SK-N-SH (cell line): ENCODE results near the gene KCNC2. TPM values are rescaled to one million over a fixed set of nuclear protein-coding genes. Genes with fewer than 3 reads are reported as not detected.

Experiments
- CTCF ChIA-PET: fragments of 300-600, 350-600 bp; formaldehyde crosslinking; extraction: SDS; loops from one replicate; lab custom pipeline; 2021; lab: Yijun Ruan, JAX
- POLR2A ChIA-PET: fragments of 350-600 bp; sonication (Branson Sonifier 250); formaldehyde crosslinking; extraction: SDS; loops from one replicate; lab custom pipeline; 2020; ENCODE audit warnings: antibody characterized with exemption, inconsistent platforms; lab: Yijun Ruan, JAX
- DNase-seq: peaks from one replicate; pipeline ENCODE4 v3.0.0; 2012
- H2AFZ ChIP-seq: fragments of 200-600 bp; sonication (generic); 2 replicates; pipeline ENCODE4 v1.8.1; 2016; ENCODE audit warnings: antibody characterized with exemption, mild to moderate bottlenecking, low read depth
- H3F3A ChIP-seq: fragments of 200-600 bp; sonication (generic); replicated peaks from 2 replicates; pipeline ENCODE3; 2016; ENCODE audit warnings: antibody characterized with exemption, mild to moderate bottlenecking; ENCODE audit not compliant: insufficient read depth
- H3K27ac ChIP-seq, 2 experiments: fragments of 200-500 bp in 1 of 2; fragments of 200-600 bp in 1 of 2; sonication (Bioruptor generic) in 1 of 2; sonication (generic), shearing (Covaris generic) in 1 of 2; 2 replicates each; pipeline versions ENCODE4 v1.5.1 to v1.6.1; 2014 to 2016; ENCODE audit warnings: low read depth in 2 of 2, inconsistent platforms in 1 of 2, low read length in 1 of 2, mild to moderate bottlenecking in 1 of 2, mixed read lengths in 1 of 2
- H3K27me3 ChIP-seq: fragments of 200-600 bp; sonication (generic), shearing (Covaris generic); 2 replicates; pipeline ENCODE4 v1.6.1; 2016; ENCODE audit warnings: mixed run types; ENCODE audit not compliant: insufficient read depth
- H3K36me3 ChIP-seq, 2 experiments: fragments of 200-500 bp in 1 of 2; fragments of 200-600 bp in 1 of 2; sonication (Bioruptor generic) in 1 of 2; sonication (generic) in 1 of 2; replicated peaks in 1 of 2; 2 replicates each; pipeline versions ENCODE3 to v1.5.1; 2014 to 2016; ENCODE audit warnings: low read length in 1 of 2, mild to moderate bottlenecking in 1 of 2; ENCODE audit not compliant: insufficient read depth in 2 of 2, control insufficient read depth in 1 of 2
- H3K4me1 ChIP-seq, 2 experiments: fragments of 200-500 bp in 1 of 2; fragments of 200-600 bp in 1 of 2; sonication (Bioruptor generic) in 1 of 2; sonication (generic), shearing (Covaris generic) in 1 of 2; 2 replicates each; pipeline versions ENCODE4 v1.5.1 to v1.6.1; 2014 to 2016; ENCODE audit warnings: low read depth in 1 of 2, low read length in 1 of 2, mixed run types in 1 of 2; ENCODE audit not compliant: insufficient read depth in 2 of 2, control insufficient read depth in 1 of 2
- H3K4me2 ChIP-seq: fragments of 200-600 bp; sonication (generic), shearing (Covaris generic); 2 replicates; pipeline ENCODE4 v1.6.1; 2017; ENCODE audit warnings: mixed run types
- H3K4me3 ChIP-seq, 2 experiments: fragments of 200-500 bp in 1 of 2; fragments of 200-600 bp in 1 of 2; sonication (Bioruptor generic) in 1 of 2; sonication (generic), shearing (Covaris generic) in 1 of 2; 2 replicates each; pipeline versions ENCODE4 v1.5.1 to v1.8.1; 2014 to 2016; ENCODE audit warnings: low read depth in 2 of 2, inconsistent platforms in 1 of 2, low read length in 1 of 2, mild to moderate bottlenecking in 1 of 2, mixed read lengths in 1 of 2, moderate library complexity in 1 of 2
- H3K79me2 ChIP-seq: fragments of 200-600 bp; sonication (generic); 2 replicates; pipeline ENCODE4 v1.8.1; 2017; ENCODE audit warnings: mild to moderate bottlenecking; ENCODE audit not compliant: insufficient read depth
- H3K9ac ChIP-seq: fragments of 200-600 bp; sonication (generic); 2 replicates; pipeline ENCODE4 v1.6.1; 2017; ENCODE audit warnings: mixed run types
- H3K9me2 ChIP-seq: fragments of 200-600 bp; sonication (generic); 2 replicates; pipeline ENCODE4 v1.6.1; 2017; ENCODE audit warnings: mixed run types
- H3K9me3 ChIP-seq: fragments of 200-600 bp; sonication (generic); 2 replicates; pipeline ENCODE4 v1.6.1; 2017; ENCODE audit warnings: mixed run types, mild to moderate bottlenecking, moderate library complexity
- H4K20me1 ChIP-seq: fragments of 200-600 bp; sonication (generic); 2 replicates; pipeline ENCODE4 v1.6.1; 2017; ENCODE audit warnings: mild to moderate bottlenecking, mixed run types; ENCODE audit not compliant: insufficient read depth
- CHD2 ChIP-seq: fragments of 150-350 bp; IDR thresholded peaks from 2 replicates; pipeline ENCODE4 v1.6.1; 2018; ENCODE audit warnings: low read length; ENCODE audit not compliant: partially characterized antibody
- EZH2phosphoT487 ChIP-seq: fragments of 200-600 bp; sonication (generic); IDR thresholded peaks from 2 replicates; pipeline ENCODE4 v1.6.1; 2017; ENCODE audit warnings: low read depth, mixed run types, mild to moderate bottlenecking, antibody characterized with exemption, moderate library complexity, borderline replicate concordance
- FOSL2 ChIP-seq: IDR thresholded peaks from 2 replicates; pipeline ENCODE4 v1.4.0; 2012; ENCODE audit warnings: low read depth, mild to moderate bottlenecking, moderate library complexity, borderline replicate concordance
- FOXM1 ChIP-seq: IDR thresholded peaks from 2 replicates; pipeline ENCODE4 v1.4.0; 2012; ENCODE audit warnings: low read depth, mild to moderate bottlenecking
- GATA2 ChIP-seq: sonication (generic); formaldehyde crosslinking; IDR thresholded peaks from 2 replicates; pipeline ENCODE4 v1.5.0; 2020; ENCODE audit warnings: mild to moderate bottlenecking, missing genetic modification reagents
- NRF1 ChIP-seq: IDR thresholded peaks from 2 replicates; pipeline ENCODE4 v1.6.1; 2012; ENCODE audit warnings: low read depth, mild to moderate bottlenecking, low read length
- POLR2AphosphoS5 ChIP-seq: IDR thresholded peaks from 2 replicates; pipeline ENCODE4 v1.6.1; 2012; ENCODE audit warnings: low read depth, low read length
- SMC3 ChIP-seq: IDR thresholded peaks from 2 replicates; pipeline ENCODE4 v1.6.1; 2012; ENCODE audit warnings: low read depth, low read length, improper control_type of control experiment
- TAF1 ChIP-seq: IDR thresholded peaks from 2 replicates; pipeline ENCODE4 v1.6.1; 2012; ENCODE audit warnings: low read depth, mild to moderate bottlenecking, low read length, moderate library complexity, borderline replicate concordance
- TEAD4 ChIP-seq: IDR thresholded peaks from 2 replicates; pipeline ENCODE4 v1.4.0; 2012; ENCODE audit warnings: mild to moderate bottlenecking, borderline replicate concordance; ENCODE audit not compliant: insufficient read depth
- USF2 ChIP-seq: fragments of 150-350 bp; IDR thresholded peaks from 2 replicates; pipeline ENCODE4 v1.6.1; 2017; ENCODE audit warnings: antibody characterized with exemption, low read length, low read depth, borderline replicate concordance
- YY1 ChIP-seq: IDR thresholded peaks from 2 replicates; pipeline ENCODE4 v1.4.0; 2012; ENCODE audit warnings: low read depth, mild to moderate bottlenecking
- WGBS: methylation state at CpG from one replicate; pipeline ENCODE4 v1.1.6; 2017; ENCODE audit warnings: low lambda C conversion rate; 5-methylcytosine and 5-hydroxymethylcytosine counted together
- polyA plus RNA-seq, 3 experiments: library from polyadenylated mRNA; depleted of rRNA; stranded (reverse); fragments of >200 nt; gene quantifications; 2 replicates each; pipeline ENCODE4 v1.2.3, GENCODE V29; 2012
- TF ChIP-seq, protein P1 (sequence below): IDR thresholded peaks from 2 replicates; pipeline ENCODE4 v1.4.0; 2012; ENCODE audit warnings: low read depth, borderline replicate concordance

KCNC2 gene
- polyA plus RNA-seq, 1 of the 3 experiments (the other 2 are of a cell fraction), result not detected

GRCh38 chr12:75103822-75104221, 105.8 kb downstream of the KCNC2 start:
- no peaks in the 10 kb centered on the region for H3K79me2 ChIP-seq
- H3K27ac ChIP-seq, result no peak overlapping the region
- 61% methylated on average over 6 of the region's 6 CpGs for WGBS
- no peaks in the 10 kb centered on the region for H3K9me3 ChIP-seq
- no peak for DNase-seq
- no peaks in the 10 kb centered on the region for H3F3A ChIP-seq
- H3K27me3 ChIP-seq, result no peaks in the 10 kb centered on the region
- no peaks in the 10 kb centered on the region for H3K36me3 ChIP-seq
- no peak overlapping the region for H3K4me2 ChIP-seq
- H3K4me1 ChIP-seq, result no peaks in the 10 kb centered on the region
- no peak overlapping the region for H3K9ac ChIP-seq
- H3K4me3 ChIP-seq, result no peak overlapping the region
- no peak overlapping the region for H2AFZ ChIP-seq
- POLR2A ChIA-PET, result no interaction called here
- no peaks in the 10 kb centered on the region for H3K9me2 ChIP-seq
- CTCF ChIA-PET, result no interaction called here
- TF ChIP-seq FOXM1 (no peak), NRF1 (no peak), USF2 (no peak), GATA2 (CRISPR knock-in tag) (no peak), TEAD4 (no peak), YY1 (no peak)
- no peaks in the 10 kb centered on the region for H4K20me1 ChIP-seq

DNA sequence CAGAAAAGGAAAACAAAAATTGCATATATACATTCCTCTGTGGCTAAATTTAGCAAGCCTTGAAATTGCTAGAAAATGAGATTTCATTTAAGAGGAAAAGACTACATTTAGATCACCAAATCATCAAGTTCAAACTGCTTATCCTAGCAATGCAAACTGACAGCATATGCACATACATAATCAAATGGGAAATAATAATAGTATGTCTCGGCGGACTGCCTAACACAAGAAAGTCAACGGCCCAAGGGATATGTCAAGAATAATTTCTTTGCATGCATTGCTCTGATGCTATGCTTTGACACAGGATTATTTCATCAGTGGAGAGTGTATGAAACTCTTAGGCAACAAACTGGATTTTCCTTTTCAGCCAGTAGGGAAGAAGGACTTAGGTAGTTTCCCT, 107.9 kb downstream of the KCNC2 start:
- no peak overlapping the region for H3K4me3 ChIP-seq
- H2AFZ ChIP-seq, result no peak overlapping the region
- H3K9me2 ChIP-seq, result no peaks in the 10 kb centered on the region
- H3K4me2 ChIP-seq, result no peak overlapping the region
- H4K20me1 ChIP-seq, result no peaks in the 10 kb centered on the region
- H3K79me2 ChIP-seq, result no peaks in the 10 kb centered on the region
- H3K36me3 ChIP-seq, result no peaks in the 10 kb centered on the region
- no peaks in the 10 kb centered on the region for H3K4me1 ChIP-seq
- WGBS, result 41% methylated on average over 3 of the region's 3 CpGs
- no peak overlapping the region for H3K9ac ChIP-seq
- DNase-seq, result no peak
- no peaks in the 10 kb centered on the region for H3K27me3 ChIP-seq
- ChIA-PET POLR2A (no interaction called here), CTCF (no interaction called here)
- no peaks in the 10 kb centered on the region for H3K9me3 ChIP-seq
- H3K27ac ChIP-seq, result no peak overlapping the region
- TF ChIP-seq EZH2phosphoT487 (no peak), SMC3 (no peak), TAF1 (no peak)
- H3F3A ChIP-seq, result no peaks in the 10 kb centered on the region

DNA sequence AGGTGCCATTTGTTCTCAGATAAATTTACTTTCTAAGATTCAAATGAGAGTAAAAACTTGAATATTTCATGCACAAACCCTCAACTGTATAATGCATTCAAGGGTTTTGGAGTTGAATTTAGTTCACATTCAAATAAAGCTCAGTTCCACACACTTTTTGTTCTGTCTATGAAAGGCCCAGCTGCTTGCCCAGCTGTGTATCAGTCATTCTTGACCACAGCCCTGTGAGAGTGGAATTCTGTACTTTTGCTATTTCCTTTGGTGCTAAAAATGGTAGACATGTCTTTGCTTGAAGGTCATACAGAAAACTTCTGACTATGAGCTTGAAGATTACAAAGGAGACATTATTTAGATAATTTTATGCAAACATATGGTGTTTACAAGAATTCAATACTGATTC, 110.4 kb downstream of the KCNC2 start:
- no peak overlapping the region for H3K9ac ChIP-seq
- no peak overlapping the region for H3K27ac ChIP-seq
- ChIA-PET POLR2A (no interaction called here), CTCF (no interaction called here)
- no peaks in the 10 kb centered on the region for H4K20me1 ChIP-seq
- H3K4me3 ChIP-seq, result no peak overlapping the region
- no peak for DNase-seq
- H3K4me2 ChIP-seq, result no peak overlapping the region
- H3K9me3 ChIP-seq, result no peaks in the 10 kb centered on the region
- H3K27me3 ChIP-seq, result no peaks in the 10 kb centered on the region
- no peaks in the 10 kb centered on the region for H3K79me2 ChIP-seq
- H2AFZ ChIP-seq, result no peak overlapping the region
- H3F3A ChIP-seq, result no peaks in the 10 kb centered on the region
- H3K9me2 ChIP-seq, result no peaks in the 10 kb centered on the region
- H3K36me3 ChIP-seq, result no peaks in the 10 kb centered on the region
- TF ChIP-seq, protein P1, sequence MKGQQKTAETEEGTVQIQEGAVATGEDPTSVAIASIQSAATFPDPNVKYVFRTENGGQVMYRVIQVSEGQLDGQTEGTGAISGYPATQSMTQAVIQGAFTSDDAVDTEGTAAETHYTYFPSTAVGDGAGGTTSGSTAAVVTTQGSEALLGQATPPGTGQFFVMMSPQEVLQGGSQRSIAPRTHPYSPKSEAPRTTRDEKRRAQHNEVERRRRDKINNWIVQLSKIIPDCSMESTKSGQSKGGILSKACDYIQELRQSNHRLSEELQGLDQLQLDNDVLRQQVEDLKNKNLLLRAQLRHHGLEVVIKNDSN, result no peak
- no peak for TF ChIP-seq FOSL2
- no peak for TF ChIP-seq POLR2AphosphoS5
- TF ChIP-seq CHD2, result no peak
- H3K4me1 ChIP-seq, result no peaks in the 10 kb centered on the region
